ENCODE data around the gene CPEB3.

DNA sequence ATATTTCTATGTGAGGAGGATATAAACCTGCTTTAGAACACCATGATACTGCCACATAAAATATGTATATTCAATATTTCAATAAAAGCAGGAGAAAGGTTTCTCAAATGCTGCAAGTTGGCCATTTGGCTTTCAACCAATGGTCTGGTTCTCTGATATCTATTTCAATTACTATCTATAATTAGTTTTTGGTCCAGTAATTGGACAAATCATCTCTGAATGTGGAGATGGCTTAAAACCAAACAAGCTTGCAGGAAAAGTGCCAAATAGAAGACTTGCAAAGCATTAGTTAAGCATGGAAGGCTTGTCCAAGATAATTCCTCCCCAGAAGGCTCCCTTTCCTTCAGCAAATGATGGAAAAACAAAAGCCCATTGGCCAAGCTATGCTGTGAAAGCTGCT is 140.1 kb downstream of the CPEB3 start:
- TF ChIP-seq, protein P1, sequence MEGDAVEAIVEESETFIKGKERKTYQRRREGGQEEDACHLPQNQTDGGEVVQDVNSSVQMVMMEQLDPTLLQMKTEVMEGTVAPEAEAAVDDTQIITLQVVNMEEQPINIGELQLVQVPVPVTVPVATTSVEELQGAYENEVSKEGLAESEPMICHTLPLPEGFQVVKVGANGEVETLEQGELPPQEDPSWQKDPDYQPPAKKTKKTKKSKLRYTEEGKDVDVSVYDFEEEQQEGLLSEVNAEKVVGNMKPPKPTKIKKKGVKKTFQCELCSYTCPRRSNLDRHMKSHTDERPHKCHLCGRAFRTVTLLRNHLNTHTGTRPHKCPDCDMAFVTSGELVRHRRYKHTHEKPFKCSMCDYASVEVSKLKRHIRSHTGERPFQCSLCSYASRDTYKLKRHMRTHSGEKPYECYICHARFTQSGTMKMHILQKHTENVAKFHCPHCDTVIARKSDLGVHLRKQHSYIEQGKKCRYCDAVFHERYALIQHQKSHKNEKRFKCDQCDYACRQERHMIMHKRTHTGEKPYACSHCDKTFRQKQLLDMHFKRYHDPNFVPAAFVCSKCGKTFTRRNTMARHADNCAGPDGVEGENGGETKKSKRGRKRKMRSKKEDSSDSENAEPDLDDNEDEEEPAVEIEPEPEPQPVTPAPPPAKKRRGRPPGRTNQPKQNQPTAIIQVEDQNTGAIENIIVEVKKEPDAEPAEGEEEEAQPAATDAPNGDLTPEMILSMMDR (conservative IDR thresholded peaks at IDR 0.05): no peak
- TF ChIP-seq ZFX (IDR thresholded peaks at IDR 0.05): no peak
